MM.1S (cell line): Measurements from ENCODE around the gene RNF43.

ENCODE experiments used
- DNase-seq: peaks from one replicate; pipeline ENCODE4 v3.0.0-alpha.2; 2015
- H2AFZ ChIP-seq: fragments of 300-600 bp; sonication (generic); 2 replicates; pipeline ENCODE4 v1.6.0; 2016; ENCODE audit warnings: antibody characterized with exemption, low read length
- H3F3A ChIP-seq: fragments of 300-600 bp; sonication (generic); 2 replicates; pipeline ENCODE4 v1.6.1; 2016; ENCODE audit warnings: mild to moderate bottlenecking, antibody characterized with exemption, low read length, moderate library complexity, mixed read lengths; ENCODE audit not compliant: insufficient read depth
- H3K27ac ChIP-seq: fragments of 300-600 bp; sonication (generic); 2 replicates; pipeline ENCODE4 v1.5.1; 2016; ENCODE audit warnings: mild to moderate bottlenecking, low read length
- H3K27me3 ChIP-seq: fragments of 300-600 bp; sonication (generic); replicated peaks from 2 replicates; pipeline ENCODE4 v1.6.0; 2016; ENCODE audit warnings: low read length; ENCODE audit not compliant: insufficient read depth
- H3K36me3 ChIP-seq: fragments of 300-600 bp; sonication (generic); replicated peaks from 2 replicates; pipeline ENCODE4 v1.6.1; 2016; ENCODE audit warnings: mild to moderate bottlenecking, low read length, mixed read lengths; ENCODE audit not compliant: insufficient read depth
- H3K4me1 ChIP-seq: fragments of 300-600 bp; sonication (generic); 2 replicates; pipeline ENCODE4 v1.6.1; 2016; ENCODE audit warnings: low read length, mixed read lengths
- H3K4me2 ChIP-seq: fragments of 300-600 bp; sonication (generic); 2 replicates; pipeline ENCODE4 v1.6.0; 2016; ENCODE audit warnings: low read depth, low read length
- H3K4me3 ChIP-seq: fragments of 300-600 bp; sonication (generic); 2 replicates; pipeline ENCODE4 v1.5.1; 2016; ENCODE audit warnings: low read length, mixed read lengths
- H3K79me2 ChIP-seq: fragments of 300-600 bp; sonication (generic); 2 replicates; pipeline ENCODE4 v1.6.1; 2016; ENCODE audit warnings: mixed run types, low read length, mixed read lengths
- H3K9ac ChIP-seq: fragments of 300-600 bp; sonication (generic); 2 replicates; pipeline ENCODE4 v1.6.1; 2016; ENCODE audit warnings: low read length, mixed read lengths
- H3K9me2 ChIP-seq: fragments of 300-600 bp; sonication (generic); replicated peaks from 2 replicates; pipeline ENCODE4 v1.6.1; 2016; ENCODE audit warnings: mild to moderate bottlenecking, low read length, mixed read lengths; ENCODE audit not compliant: insufficient read depth
- H3K9me3 ChIP-seq: fragments of 300-600 bp; sonication (generic); replicated peaks from 2 replicates; pipeline ENCODE4 v1.6.1; 2016; ENCODE audit warnings: mild to moderate bottlenecking, low read length, mixed read lengths; ENCODE audit not compliant: insufficient read depth
- H4K20me1 ChIP-seq: fragments of 300-600 bp; sonication (generic); 2 replicates; pipeline ENCODE4 v1.6.1; 2016; ENCODE audit warnings: mild to moderate bottlenecking, low read length, moderate library complexity, mixed read lengths; ENCODE audit not compliant: insufficient read depth
- CTCF ChIP-seq: fragments of 300-600 bp; sonication (generic); IDR thresholded peaks from 2 replicates; pipeline ENCODE4 v1.5.1; 2016; ENCODE audit warnings: antibody characterized with exemption, low read length, mixed read lengths
- EZH2 ChIP-seq: fragments of 300-600 bp; sonication (generic); optimal IDR thresholded peaks from 2 replicates; pipeline ENCODE3; 2017; ENCODE audit warnings: low read depth, mild to moderate bottlenecking, antibody characterized with exemption, low read length, mixed read lengths
- EZH2phosphoT487 ChIP-seq: fragments of 300-600 bp; sonication (generic); IDR thresholded peaks from 2 replicates; pipeline ENCODE4 v1.6.1; 2018; ENCODE audit warnings: antibody characterized with exemption, low read length

Gene RNF43

GRCh38 chr17:58412064-58412703, 5.2 kb downstream of the RNF43 start:
- H2AFZ ChIP-seq: no peak overlapping the region
- no peak overlapping the region for H3K4me2 ChIP-seq
- no peak for DNase-seq
- no peaks in the 10 kb centered on the region for H3K9me2 ChIP-seq
- H3K9me3 ChIP-seq: no peaks in the 10 kb centered on the region
- H3K79me2 ChIP-seq: no peaks in the 10 kb centered on the region
- H3K27ac ChIP-seq: no peak overlapping the region
- no peaks in the 10 kb centered on the region; the same call in 1 of the 2 replicates for H3F3A ChIP-seq
- peaks cover 4% of the 10 kb centered on the region; the same call in 1 of the 2 replicates for H3K4me1 ChIP-seq
- H3K4me3 ChIP-seq: no peak overlapping the region
- H3K27me3 ChIP-seq: no peaks in the 10 kb centered on the region
- H3K36me3 ChIP-seq: no peaks in the 10 kb centered on the region
- TF ChIP-seq EZH2phosphoT487 (no peak), CTCF (no peak), EZH2 (no peak)
- no peaks in the 10 kb centered on the region for H4K20me1 ChIP-seq
- H3K9ac ChIP-seq: no peak overlapping the region

- Histone ChIP-seq H4K20me1 (no peaks in the 10 kb centered on the region), H3K27ac (no peak overlapping the region), H3K4me3 (no peak overlapping the region), H3K36me3 (no peaks in the 10 kb centered on the region), H3K4me2 (no peak overlapping the region), H3K4me1 (no peaks in the 10 kb centered on the region), H3K9me2 (no peaks in the 10 kb centered on the region), H3F3A (no peaks in the 10 kb centered on the region), H3K9ac (no peak overlapping the region), H2AFZ (no peak overlapping the region), H3K27me3 (no peaks in the 10 kb centered on the region), H3K9me3 (no peaks in the 10 kb centered on the region), H3K79me2 (no peaks in the 10 kb centered on the region)
- TF ChIP-seq EZH2phosphoT487 (no peak), CTCF (no peak), EZH2 (no peak)
- DNase-seq: no peak
Observed at GRCh38 chr17:58411408-58411894, 5.9 kb downstream of the RNF43 start.

GRCh38 chr17:58410714-58411407, 6.5 kb downstream of the RNF43 start:
- DNase-seq: no peak
- no peaks in the 10 kb centered on the region for H3K9me2 ChIP-seq
- H2AFZ ChIP-seq: no peak overlapping the region
- no peaks in the 10 kb centered on the region for H3K79me2 ChIP-seq
- H3K4me2 ChIP-seq: no peak overlapping the region
- H3K27ac ChIP-seq: no peak overlapping the region
- H3F3A ChIP-seq: no peaks in the 10 kb centered on the region
- H3K9ac ChIP-seq: no peak overlapping the region
- TF ChIP-seq CTCF: no peak
- no peak for TF ChIP-seq EZH2
- no peak for TF ChIP-seq EZH2phosphoT487
- no peak overlapping the region for H3K4me3 ChIP-seq
- no peaks in the 10 kb centered on the region for H3K27me3 ChIP-seq
- H3K9me3 ChIP-seq: no peaks in the 10 kb centered on the region
- H4K20me1 ChIP-seq: no peaks in the 10 kb centered on the region
- H3K36me3 ChIP-seq: no peaks in the 10 kb centered on the region
- no peaks in the 10 kb centered on the region for H3K4me1 ChIP-seq
